Left ventricle myocardium inferior (tissue), 1 donor: ENCODE measurements around the gene DCAF10. TPM values are rescaled to one million over a fixed set of nuclear protein-coding genes. Genes with fewer than 3 reads are reported as not detected.

Experiments used
- DNase-seq: peaks from one replicate; pipeline ENCODE4 v3.0.0-alpha.2; 2020
- H3K27ac ChIP-seq: fragments of 200-600 bp; replicated peaks from 2 replicates; pipeline ENCODE4 v1.8.0; 2021
- H3K27me3 ChIP-seq: fragments of 200-600 bp; 2 replicates; pipeline ENCODE4 v1.8.0; 2021; ENCODE audit warnings: low read depth
- H3K36me3 ChIP-seq: fragments of 200-600 bp; 2 replicates; pipeline ENCODE4 v1.8.0; 2021
- H3K4me1 ChIP-seq: fragments of 200-600 bp; 2 replicates; pipeline ENCODE4 v1.8.0; 2021
- H3K4me3 ChIP-seq: fragments of 200-600 bp; 2 replicates; pipeline ENCODE4 v1.8.0; 2021; ENCODE audit warnings: mild to moderate bottlenecking, moderate library complexity
- H3K9me3 ChIP-seq: fragments of 200-600 bp; replicated peaks from 2 replicates; pipeline ENCODE4 v1.8.0; 2021
- intact Hi-C: fragments of 100-400 bp; cut with micrococcal nuclease; formaldehyde crosslinking; loops from one replicate; pipeline ENCODE4 v1.11.0; 2022
- total RNA-seq: library from RNA; stranded (reverse); fragmentation: NEBNext Ultra II Directional; extraction: Animal tissue kit (Norgen Biotek cat#: 25700); gene quantifications from one replicate; pipeline ENCODE4 v1.2.1, GENCODE V29; 2021
- TF ChIP-seq, protein P1 (sequence below): fragments of 200-600 bp; IDR thresholded peaks from 2 replicates; pipeline ENCODE4 v1.8.0; 2021; ENCODE audit warnings: antibody characterized with exemption, mild to moderate bottlenecking, borderline replicate concordance
- donor health status: DM: no; HTN: yes; CAD: no; lungs with severe emphysema.

DCAF10 gene
- total RNA-seq, 1 donor from 2014 or later, result 20.8 TPM

DNA sequence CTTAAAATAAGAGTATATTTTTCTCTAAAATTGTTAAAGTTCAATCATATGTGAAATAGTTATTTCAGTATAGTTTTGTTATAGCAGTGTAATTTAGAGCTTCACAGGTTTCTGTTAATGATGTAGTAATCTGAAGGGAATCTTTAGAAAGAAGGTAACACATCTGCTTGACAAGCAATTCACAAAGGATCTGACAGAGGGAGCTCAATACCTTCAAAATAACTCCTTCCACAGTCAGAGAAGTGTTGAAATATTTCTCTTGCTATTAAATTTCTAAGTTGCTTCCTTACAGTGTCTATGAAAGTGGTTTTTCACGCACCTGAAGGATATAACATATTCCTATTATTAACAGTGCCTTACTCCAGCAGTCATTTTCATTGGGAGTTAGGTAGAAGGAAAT, 58.4 kb downstream of the DCAF10 start:
- no peak for DNase-seq
- no peak overlapping the region for H3K27ac ChIP-seq
- peaks cover 70% of the 10 kb centered on the region for H3K36me3 ChIP-seq
- H3K9me3 ChIP-seq, result no peaks in the 10 kb centered on the region
- H3K4me3 ChIP-seq, result no peak overlapping the region
- intact Hi-C loops, result no loop called here
- TF ChIP-seq, protein P1, sequence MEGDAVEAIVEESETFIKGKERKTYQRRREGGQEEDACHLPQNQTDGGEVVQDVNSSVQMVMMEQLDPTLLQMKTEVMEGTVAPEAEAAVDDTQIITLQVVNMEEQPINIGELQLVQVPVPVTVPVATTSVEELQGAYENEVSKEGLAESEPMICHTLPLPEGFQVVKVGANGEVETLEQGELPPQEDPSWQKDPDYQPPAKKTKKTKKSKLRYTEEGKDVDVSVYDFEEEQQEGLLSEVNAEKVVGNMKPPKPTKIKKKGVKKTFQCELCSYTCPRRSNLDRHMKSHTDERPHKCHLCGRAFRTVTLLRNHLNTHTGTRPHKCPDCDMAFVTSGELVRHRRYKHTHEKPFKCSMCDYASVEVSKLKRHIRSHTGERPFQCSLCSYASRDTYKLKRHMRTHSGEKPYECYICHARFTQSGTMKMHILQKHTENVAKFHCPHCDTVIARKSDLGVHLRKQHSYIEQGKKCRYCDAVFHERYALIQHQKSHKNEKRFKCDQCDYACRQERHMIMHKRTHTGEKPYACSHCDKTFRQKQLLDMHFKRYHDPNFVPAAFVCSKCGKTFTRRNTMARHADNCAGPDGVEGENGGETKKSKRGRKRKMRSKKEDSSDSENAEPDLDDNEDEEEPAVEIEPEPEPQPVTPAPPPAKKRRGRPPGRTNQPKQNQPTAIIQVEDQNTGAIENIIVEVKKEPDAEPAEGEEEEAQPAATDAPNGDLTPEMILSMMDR, result peak; percentile 14
- no peaks in the 10 kb centered on the region for H3K27me3 ChIP-seq
- H3K4me1 ChIP-seq, result no peaks in the 10 kb centered on the region

DNA sequence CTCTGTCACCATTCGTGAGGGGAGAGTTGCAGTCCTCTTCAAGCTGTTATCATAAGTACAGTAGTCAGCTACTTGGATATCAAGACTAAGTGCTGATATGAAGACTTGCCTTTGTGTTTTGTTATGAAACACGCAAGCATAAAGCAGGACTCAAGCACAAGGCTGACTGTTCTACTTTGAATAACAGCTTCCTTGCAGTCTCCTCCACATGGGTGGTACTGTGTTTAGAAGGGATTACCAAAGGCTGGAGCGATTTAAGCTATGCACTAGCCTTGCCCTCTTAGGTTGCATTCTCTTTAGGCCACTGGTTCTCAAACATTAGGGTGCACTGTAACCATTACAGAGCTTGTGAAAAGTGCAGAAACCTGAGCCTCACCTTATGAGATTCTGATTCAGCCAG, 61.9 kb downstream of the DCAF10 start:
- TF ChIP-seq, protein P1, result no peak
- H3K36me3 ChIP-seq, result peaks cover 63% of the 10 kb centered on the region
- intact Hi-C loops, result no loop called here
- no peak overlapping the region for H3K27ac ChIP-seq
- H3K4me1 ChIP-seq, result no peaks in the 10 kb centered on the region
- H3K27me3 ChIP-seq, result no peaks in the 10 kb centered on the region
- DNase-seq, result no peak
- no peak overlapping the region for H3K4me3 ChIP-seq
- H3K9me3 ChIP-seq, result no peaks in the 10 kb centered on the region

DNA sequence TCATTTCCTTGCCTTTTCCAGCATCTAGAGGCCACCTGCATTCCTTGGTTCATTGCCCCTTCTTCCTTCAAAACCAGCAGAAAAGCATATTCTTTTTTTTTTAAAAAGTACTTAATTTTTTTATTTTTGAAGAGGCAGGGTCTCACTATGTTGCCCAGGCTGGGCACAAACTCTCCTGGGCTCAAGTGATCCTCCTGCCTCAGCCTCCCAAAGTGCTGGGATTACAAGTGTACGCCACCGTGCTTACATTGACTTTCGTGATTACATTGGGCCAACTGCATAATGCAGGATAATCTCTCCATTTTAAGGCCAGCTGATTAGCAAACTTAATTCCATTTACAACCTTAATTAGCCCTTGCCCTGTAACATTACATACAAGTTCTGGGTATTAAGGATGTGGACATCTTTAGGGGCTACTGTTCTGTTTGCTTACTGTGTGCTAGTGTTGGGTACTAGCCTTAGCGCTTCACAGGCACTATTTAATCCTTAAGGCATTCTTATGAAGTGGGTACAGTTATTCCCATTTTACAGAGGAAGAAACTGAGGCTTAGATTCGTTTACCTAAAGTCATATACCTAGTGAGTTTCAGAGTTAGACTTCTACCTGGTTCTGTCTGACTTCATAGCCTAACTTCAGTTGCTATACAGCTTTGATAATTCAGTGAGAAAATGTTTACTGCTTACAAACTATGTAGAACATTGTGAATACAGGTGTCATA, 69.6 kb downstream of the DCAF10 start:
- Histone ChIP-seq H3K27ac (no peak overlapping the region), H3K36me3 (peaks cover 5% of the 10 kb centered on the region), H3K9me3 (no peaks in the 10 kb centered on the region), H3K27me3 (no peaks in the 10 kb centered on the region), H3K4me3 (no peak overlapping the region), H3K4me1 (no peaks in the 10 kb centered on the region)
- TF ChIP-seq, protein P1, result no peak
- no peak for DNase-seq
- intact Hi-C loops, result no loop called here

DNA sequence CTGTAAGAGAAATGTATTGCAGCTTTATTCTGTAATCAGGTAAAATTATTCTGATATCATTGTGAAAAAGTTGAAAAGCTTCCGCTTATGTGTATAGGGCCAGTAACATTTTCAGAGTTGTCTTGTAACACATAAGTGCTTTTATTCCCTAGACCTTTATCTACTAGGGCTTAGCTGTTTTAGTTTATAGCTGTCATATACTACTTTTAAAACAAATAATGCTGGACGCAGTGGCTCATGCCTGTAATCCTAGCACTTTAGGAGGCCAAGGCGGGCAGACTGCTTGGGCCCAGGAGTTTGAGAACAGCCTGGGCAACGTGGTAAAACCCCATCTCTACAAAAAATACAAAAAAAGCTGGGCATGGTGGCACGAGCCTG, 70.2 kb downstream of the DCAF10 start:
- Histone ChIP-seq H3K4me1 (no peaks in the 10 kb centered on the region), H3K36me3 (peaks cover 5% of the 10 kb centered on the region), H3K27ac (no peak overlapping the region), H3K9me3 (no peaks in the 10 kb centered on the region), H3K27me3 (no peaks in the 10 kb centered on the region), H3K4me3 (no peak overlapping the region)
- intact Hi-C loops, result no loop called here
- TF ChIP-seq, protein P1, result no peak
- no peak for DNase-seq

DNA sequence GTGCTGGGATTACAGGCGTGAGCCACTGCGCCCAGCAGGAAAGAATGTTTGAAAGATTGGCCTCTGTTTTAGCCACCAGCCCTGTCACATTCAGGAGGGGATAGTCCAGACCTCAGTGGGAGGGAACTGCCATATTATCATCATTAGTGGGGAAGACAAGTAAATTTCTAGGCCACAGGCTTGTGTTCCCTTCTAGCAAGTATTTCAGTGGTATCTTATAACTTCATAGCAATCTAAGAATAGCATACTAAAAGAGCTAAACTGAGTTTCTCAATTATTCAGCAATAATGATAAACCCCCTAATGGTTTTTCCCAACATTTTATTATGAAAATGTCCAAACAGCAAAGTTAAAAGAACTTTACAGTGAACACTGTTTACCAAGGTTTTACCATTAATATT, 73.4 kb downstream of the DCAF10 start:
- Histone ChIP-seq H3K9me3 (no peaks in the 10 kb centered on the region), H3K27me3 (no peaks in the 10 kb centered on the region), H3K27ac (no peak overlapping the region), H3K36me3 (peaks cover 4% of the 10 kb centered on the region), H3K4me1 (no peaks in the 10 kb centered on the region), H3K4me3 (no peak overlapping the region)
- no peak for DNase-seq
- intact Hi-C loops, result no loop called here
- TF ChIP-seq, protein P1, result no peak
